Measurements from ENCODE around the gene FADS1. TPM values are rescaled to one million over a fixed set of nuclear protein-coding genes. Genes with fewer than 3 reads are reported as not detected.

FADS1 gene
- total and polyA plus RNA-seq, 2 of the 13 experiments (the other 11 are each of a cell fraction or from before 2014, with no cell fraction given), result 91.8 to 108 TPM

DNA sequence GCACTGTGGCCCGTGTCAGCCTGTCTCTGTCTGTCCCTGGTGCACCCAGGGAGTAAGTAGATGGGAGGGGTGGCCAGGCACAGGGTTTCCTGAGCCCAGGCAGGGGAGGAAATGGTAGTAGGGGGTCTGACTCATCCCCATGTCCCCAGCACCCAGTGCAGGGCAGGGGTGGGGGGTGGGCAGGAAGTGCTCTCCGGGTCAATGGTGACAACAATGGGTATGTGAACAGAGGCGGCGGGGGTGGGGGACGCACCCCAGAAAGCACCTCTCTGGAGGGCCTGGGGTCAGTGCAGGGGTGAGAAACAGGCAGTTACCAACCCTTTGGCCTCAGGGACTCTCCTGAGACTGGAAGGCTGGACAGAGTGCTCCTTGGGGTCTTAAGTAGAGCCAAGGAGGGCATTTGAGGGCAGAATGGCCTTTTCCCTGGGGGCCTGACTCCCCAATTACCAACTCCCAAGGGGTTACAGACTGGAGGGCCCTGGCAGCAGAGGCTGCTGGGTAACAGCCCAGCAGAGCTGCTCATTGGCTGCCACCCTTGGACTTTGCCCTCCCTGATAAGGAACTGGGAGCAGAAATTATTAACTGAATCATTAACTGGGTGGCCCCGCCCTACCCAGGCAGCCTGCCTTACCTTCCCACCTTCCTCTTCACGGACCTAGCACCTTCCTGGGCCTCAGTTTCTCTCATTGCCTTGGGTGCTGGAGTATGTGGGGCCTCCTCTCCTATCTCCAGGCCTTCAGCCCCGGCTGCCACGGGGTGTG lies 60.2 kb downstream of the FADS1 start (continued):
- TF ChIP-seq, protein P1, sequence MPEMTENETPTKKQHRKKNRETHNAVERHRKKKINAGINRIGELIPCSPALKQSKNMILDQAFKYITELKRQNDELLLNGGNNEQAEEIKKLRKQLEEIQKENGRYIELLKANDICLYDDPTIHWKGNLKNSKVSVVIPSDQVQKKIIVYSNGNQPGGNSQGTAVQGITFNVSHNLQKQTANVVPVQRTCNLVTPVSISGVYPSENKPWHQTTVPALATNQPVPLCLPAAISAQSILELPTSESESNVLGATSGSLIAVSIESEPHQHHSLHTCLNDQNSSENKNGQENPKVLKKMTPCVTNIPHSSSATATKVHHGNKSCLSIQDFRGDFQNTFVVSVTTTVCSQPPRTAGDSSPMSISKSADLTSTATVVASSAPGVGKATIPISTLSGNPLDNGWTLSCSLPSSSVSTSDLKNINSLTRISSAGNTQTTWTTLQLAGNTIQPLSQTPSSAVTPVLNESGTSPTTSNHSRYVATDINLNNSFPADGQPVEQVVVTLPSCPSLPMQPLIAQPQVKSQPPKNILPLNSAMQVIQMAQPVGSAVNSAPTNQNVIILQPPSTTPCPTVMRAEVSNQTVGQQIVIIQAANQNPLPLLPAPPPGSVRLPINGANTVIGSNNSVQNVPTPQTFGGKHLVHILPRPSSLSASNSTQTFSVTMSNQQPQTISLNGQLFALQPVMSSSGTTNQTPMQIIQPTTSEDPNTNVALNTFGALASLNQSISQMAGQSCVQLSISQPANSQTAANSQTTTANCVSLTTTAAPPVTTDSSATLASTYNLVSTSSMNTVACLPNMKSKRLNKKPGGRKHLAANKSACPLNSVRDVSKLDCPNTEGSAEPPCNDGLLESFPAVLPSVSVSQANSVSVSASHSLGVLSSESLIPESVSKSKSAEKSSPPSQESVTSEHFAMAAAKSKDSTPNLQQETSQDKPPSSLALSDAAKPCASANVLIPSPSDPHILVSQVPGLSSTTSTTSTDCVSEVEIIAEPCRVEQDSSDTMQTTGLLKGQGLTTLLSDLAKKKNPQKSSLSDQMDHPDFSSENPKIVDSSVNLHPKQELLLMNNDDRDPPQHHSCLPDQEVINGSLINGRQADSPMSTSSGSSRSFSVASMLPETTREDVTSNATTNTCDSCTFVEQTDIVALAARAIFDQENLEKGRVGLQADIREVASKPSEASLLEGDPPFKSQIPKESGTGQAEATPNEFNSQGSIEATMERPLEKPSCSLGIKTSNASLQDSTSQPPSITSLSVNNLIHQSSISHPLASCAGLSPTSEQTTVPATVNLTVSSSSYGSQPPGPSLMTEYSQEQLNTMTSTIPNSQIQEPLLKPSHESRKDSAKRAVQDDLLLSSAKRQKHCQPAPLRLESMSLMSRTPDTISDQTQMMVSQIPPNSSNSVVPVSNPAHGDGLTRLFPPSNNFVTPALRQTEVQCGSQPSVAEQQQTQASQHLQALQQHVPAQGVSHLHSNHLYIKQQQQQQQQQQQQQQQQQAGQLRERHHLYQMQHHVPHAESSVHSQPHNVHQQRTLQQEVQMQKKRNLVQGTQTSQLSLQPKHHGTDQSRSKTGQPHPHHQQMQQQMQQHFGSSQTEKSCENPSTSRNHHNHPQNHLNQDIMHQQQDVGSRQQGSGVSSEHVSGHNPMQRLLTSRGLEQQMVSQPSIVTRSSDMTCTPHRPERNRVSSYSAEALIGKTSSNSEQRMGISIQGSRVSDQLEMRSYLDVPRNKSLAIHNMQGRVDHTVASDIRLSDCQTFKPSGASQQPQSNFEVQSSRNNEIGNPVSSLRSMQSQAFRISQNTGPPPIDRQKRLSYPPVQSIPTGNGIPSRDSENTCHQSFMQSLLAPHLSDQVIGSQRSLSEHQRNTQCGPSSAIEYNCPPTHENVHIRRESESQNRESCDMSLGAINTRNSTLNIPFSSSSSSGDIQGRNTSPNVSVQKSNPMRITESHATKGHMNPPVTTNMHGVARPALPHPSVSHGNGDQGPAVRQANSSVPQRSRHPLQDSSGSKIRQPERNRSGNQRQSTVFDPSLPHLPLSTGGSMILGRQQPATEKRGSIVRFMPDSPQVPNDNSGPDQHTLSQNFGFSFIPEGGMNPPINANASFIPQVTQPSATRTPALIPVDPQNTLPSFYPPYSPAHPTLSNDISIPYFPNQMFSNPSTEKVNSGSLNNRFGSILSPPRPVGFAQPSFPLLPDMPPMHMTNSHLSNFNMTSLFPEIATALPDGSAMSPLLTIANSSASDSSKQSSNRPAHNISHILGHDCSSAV (CRISPR knock-in tag; IDR thresholded peaks at IDR 0.05; ENCODE audit: borderline replicate concordance), result no peak
- TF ChIP-seq, protein P2, sequence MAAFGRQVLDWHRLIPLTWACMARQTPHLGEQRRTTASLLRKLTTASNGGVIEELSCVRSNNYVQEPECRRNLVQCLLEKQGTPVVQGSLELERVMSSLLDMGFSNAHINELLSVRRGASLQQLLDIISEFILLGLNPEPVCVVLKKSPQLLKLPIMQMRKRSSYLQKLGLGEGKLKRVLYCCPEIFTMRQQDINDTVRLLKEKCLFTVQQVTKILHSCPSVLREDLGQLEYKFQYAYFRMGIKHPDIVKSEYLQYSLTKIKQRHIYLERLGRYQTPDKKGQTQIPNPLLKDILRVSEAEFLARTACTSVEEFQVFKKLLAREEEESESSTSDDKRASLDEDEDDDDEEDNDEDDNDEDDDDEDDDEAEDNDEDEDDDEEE (CRISPR knock-in tag; IDR thresholded peaks at IDR 0.05), result peak; percentile 40; the same call in 1 of the 2 replicates
- no peak for TF ChIP-seq TAF15 (IDR thresholded peaks at IDR 0.05; ENCODE audit: low read depth, low read length, poor library complexity, severe bottlenecking)
- TF ChIP-seq ARNTL (CRISPR knock-in tag; IDR thresholded peaks at IDR 0.05), result no peak; the same call in 1 of the 2 replicates
- no peak for TF ChIP-seq ZNF619 (CRISPR knock-in tag; IDR thresholded peaks at IDR 0.05)
- peak; percentile 81; the same call in 1 of the 2 replicates for TF ChIP-seq ZNF746 (CRISPR knock-in tag; IDR thresholded peaks at IDR 0.05)
- TF ChIP-seq, protein P3, sequence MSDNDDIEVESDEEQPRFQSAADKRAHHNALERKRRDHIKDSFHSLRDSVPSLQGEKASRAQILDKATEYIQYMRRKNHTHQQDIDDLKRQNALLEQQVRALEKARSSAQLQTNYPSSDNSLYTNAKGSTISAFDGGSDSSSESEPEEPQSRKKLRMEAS (IDR thresholded peaks at IDR 0.05), result no peak
- TF ChIP-seq, protein P4, sequence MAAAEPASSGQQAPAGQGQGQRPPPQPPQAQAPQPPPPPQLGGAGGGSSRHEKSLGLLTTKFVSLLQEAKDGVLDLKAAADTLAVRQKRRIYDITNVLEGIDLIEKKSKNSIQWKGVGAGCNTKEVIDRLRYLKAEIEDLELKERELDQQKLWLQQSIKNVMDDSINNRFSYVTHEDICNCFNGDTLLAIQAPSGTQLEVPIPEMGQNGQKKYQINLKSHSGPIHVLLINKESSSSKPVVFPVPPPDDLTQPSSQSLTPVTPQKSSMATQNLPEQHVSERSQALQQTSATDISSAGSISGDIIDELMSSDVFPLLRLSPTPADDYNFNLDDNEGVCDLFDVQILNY (CRISPR knock-in tag; conservative IDR thresholded peaks at IDR 0.05), result no peak
- TF ChIP-seq CCDC6 (CRISPR knock-in tag; IDR thresholded peaks at IDR 0.05), result no peak
- TF ChIP-seq ZZZ3 (CRISPR knock-in tag; IDR thresholded peaks at IDR 0.05; ENCODE audit: borderline replicate concordance), result no peak; the same call in 1 of the 2 replicates
- no peak for TF ChIP-seq ZNF235 (CRISPR knock-in tag; IDR thresholded peaks at IDR 0.05; ENCODE audit: borderline replicate concordance)
- TF ChIP-seq ZBTB21 (CRISPR knock-in tag; IDR thresholded peaks at IDR 0.05), result no peak
- no peak for TF ChIP-seq RELA (CRISPR knock-in tag; IDR thresholded peaks at IDR 0.05)
- peak; percentile 14 for TF ChIP-seq ZSCAN21 (CRISPR knock-in tag; IDR thresholded peaks at IDR 0.05; ENCODE audit: borderline replicate concordance)
- TF ChIP-seq PAF1 (CRISPR knock-in tag; IDR thresholded peaks at IDR 0.05), result no peak
- TF ChIP-seq, protein P5, sequence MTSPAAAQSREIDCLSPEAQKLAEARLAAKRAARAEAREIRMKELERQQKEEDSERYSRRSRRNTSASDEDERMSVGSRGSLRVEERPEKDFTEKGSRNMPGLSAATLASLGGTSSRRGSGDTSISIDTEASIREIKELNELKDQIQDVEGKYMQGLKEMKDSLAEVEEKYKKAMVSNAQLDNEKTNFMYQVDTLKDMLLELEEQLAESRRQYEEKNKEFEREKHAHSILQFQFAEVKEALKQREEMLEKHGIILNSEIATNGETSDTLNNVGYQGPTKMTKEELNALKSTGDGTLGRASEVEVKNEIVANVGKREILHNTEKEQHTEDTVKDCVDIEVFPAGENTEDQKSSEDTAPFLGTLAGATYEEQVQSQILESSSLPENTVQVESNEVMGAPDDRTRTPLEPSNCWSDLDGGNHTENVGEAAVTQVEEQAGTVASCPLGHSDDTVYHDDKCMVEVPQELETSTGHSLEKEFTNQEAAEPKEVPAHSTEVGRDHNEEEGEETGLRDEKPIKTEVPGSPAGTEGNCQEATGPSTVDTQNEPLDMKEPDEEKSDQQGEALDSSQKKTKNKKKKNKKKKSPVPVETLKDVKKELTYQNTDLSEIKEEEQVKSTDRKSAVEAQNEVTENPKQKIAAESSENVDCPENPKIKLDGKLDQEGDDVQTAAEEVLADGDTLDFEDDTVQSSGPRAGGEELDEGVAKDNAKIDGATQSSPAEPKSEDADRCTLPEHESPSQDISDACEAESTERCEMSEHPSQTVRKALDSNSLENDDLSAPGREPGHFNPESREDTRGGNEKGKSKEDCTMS (CRISPR knock-in tag; conservative IDR thresholded peaks at IDR 0.05), result no peak

All from HepG2 (cell line).